GM10266 (cell line): ENCODE results near the gene CEP89.

ENCODE experiments used
- DNase-seq: peaks from one replicate; pipeline ENCODE4 v3.0.0; 2012; ENCODE audit errors: extremely low spot score
- TF ChIP-seq, protein P1 (sequence below): IDR thresholded peaks from 2 replicates; pipeline ENCODE4 v1.5.1; 2012; ENCODE audit warnings: mild to moderate bottlenecking, low read depth; ENCODE audit not compliant: control insufficient read depth, insufficient read depth; ENCODE audit errors: missing control alignments

Gene CEP89

GRCh38 chr19:32878988-32879387, 92.8 kb downstream of the CEP89 start:
- DNase-seq = no peak
- TF ChIP-seq, protein P1, sequence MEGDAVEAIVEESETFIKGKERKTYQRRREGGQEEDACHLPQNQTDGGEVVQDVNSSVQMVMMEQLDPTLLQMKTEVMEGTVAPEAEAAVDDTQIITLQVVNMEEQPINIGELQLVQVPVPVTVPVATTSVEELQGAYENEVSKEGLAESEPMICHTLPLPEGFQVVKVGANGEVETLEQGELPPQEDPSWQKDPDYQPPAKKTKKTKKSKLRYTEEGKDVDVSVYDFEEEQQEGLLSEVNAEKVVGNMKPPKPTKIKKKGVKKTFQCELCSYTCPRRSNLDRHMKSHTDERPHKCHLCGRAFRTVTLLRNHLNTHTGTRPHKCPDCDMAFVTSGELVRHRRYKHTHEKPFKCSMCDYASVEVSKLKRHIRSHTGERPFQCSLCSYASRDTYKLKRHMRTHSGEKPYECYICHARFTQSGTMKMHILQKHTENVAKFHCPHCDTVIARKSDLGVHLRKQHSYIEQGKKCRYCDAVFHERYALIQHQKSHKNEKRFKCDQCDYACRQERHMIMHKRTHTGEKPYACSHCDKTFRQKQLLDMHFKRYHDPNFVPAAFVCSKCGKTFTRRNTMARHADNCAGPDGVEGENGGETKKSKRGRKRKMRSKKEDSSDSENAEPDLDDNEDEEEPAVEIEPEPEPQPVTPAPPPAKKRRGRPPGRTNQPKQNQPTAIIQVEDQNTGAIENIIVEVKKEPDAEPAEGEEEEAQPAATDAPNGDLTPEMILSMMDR = no peak

DNA sequence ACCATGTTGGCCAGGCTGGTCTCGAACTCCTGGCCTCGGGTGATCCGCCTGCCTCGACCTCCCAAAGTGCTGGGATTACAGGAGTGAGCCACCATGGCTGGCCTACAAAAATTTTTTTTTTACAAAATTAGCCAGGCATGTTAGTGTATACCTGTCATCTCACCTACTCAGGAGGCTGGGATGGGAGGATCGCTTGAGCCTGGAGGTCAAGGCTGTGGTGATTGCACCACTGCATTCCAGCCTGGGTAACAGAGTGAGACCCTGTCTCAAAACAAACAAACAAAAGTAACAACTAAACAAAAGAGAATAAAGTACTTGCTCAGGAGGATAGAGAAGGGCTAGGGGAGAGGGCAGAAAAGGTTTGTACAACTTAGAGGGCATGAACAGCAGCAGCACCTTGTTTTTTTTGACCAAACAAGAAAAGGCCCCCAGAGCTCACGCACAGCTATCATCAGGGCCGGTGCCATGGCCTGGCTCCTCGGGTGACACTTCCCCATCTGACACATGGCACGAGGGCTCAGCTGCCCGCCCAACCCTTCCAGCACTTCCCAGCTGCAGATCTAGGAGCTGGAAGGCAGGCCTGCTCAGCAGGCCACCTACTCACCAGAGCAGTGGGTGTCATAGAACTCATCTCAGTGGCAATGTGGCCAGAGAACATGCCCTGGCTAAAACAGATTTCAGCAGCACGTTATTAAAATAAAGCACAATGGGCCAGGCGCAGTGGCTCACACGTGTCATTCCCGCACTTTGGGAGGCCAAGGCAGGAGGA, 93.6 kb downstream of the CEP89 start:
- TF ChIP-seq, protein P1 = no peak

GRCh38 chr19:32877323-32877912, 94.3 kb downstream of the CEP89 start:
- TF ChIP-seq, protein P1 = no peak
- DNase-seq = no peak

More for the DNA sequence above, 93.6 kb downstream of the CEP89 start:
- no peak for DNase-seq

- no peak for DNase-seq
These were observed 94.9 kb downstream of the CEP89 start for GRCh38 chr19:32876919-32877285.

DNA sequence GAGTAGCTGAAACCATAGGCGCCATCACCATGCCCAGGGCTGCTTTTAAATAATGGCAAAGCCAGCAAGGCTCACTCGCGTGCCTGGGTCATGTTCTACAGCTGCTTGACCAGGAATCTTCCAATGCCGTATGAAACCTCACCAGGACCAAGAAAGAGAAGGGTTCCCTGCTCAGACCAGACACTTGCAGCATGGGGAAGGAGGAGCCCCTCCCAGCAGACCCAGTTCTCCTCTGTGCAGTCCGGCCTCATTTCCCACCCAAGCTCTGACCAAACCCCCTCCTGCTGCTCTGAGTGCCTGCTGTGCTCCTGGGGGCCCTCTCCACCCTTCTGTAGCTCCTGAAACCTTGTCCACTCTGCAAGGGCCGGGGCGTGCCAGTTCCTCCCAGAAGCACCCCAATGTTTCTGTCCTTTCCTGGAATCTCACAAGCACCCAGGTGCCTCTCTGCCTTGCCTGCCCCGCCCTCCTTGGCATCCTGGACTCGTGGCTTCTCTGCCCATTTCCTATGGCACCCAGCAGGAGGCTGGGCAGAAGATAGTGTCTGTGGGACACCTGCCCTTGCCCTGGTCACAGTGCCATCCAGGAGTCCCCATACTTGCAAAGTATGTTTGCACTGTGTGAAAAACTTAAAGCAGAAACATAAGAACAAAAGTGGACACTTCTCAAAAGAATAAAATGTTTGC, 95.4 kb downstream of the CEP89 start:
- TF ChIP-seq, protein P1 = no peak
- no peak for DNase-seq

More at GRCh38 chr19:32876919-32877285, 94.9 kb downstream of the CEP89 start:
- TF ChIP-seq, protein P1 = no peak

DNA sequence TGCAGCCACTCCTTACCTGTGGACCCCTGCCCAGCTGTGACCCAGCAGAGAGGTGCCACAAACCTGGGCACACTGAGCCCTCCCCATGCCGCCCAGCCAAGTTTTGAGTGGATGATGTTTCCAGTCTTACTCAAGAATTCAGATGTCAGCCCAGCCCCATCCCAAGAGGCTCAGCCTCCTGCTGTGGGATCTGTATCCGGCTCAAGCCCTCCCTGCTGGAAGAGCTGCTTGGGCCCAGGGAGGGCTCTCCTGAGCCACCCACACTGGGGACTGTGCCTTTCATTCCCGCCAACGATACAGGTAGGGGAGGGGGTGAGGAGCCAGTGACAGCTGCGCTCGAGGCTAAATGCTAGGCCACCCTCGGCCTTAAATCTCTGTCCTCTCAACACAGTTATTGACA, 96.3 kb downstream of the CEP89 start:
- no peak for DNase-seq
- TF ChIP-seq, protein P1 = no peak
